Embryonic facial prominence (tissue), 1 donor: ENCODE measurements around the gene PRR14L.
"Not testable (repeated sequence)": the region's sequence is repeated elsewhere in the genome, so short reads cannot be mapped to it uniquely, and the experiment has no call there.

ENCODE experiments used
- DNase-seq: peaks from one replicate; pipeline ENCODE4 v3.0.0-alpha.2; 2016; ENCODE audit errors: extremely low spot score

The PRR14L gene

GRCh38 chr22:31740314-31740713 is 9.6 kb downstream of the PRR14L start:
- DNase-seq = not testable (repeated sequence)

- no peak for DNase-seq
Measured at GRCh38 chr22:31739795-31740201, 10.1 kb downstream of the PRR14L start.

- no peak for DNase-seq
Measured at GRCh38 chr22:31738566-31738965, 11.4 kb downstream of the PRR14L start.

- DNase-seq = no peak
Measured at GRCh38 chr22:31737932-31738331, 12.0 kb downstream of the PRR14L start.

- DNase-seq = no peak
Measured at GRCh38 chr22:31736458-31736857, 13.5 kb downstream of the PRR14L start.

GRCh38 chr22:31734512-31734911 is 15.4 kb downstream of the PRR14L start:
- DNase-seq = no peak

GRCh38 chr22:31733580-31734079 is 16.3 kb downstream of the PRR14L start:
- no peak for DNase-seq

GRCh38 chr22:31732089-31732829 is 17.7 kb downstream of the PRR14L start:
- no peak for DNase-seq

GRCh38 chr22:31730344-31730711 is 19.6 kb downstream of the PRR14L start:
- no peak for DNase-seq

GRCh38 chr22:31728857-31729256 is 21.1 kb downstream of the PRR14L start:
- DNase-seq = no peak

GRCh38 chr22:31726692-31727091 is 23.2 kb downstream of the PRR14L start:
- no peak for DNase-seq

- DNase-seq = no peak
Measured at GRCh38 chr22:31723723-31724122, 26.2 kb downstream of the PRR14L start.

- DNase-seq = no peak
Measured at GRCh38 chr22:31719850-31720471, 30.0 kb downstream of the PRR14L start.

GRCh38 chr22:31715147-31715778 is 34.7 kb downstream of the PRR14L start:
- no peak for DNase-seq

- DNase-seq = not testable (repeated sequence)
Measured at GRCh38 chr22:31711226-31711625, 38.7 kb downstream of the PRR14L start.

- DNase-seq = no peak
Measured at GRCh38 chr22:31707519-31707918, 42.4 kb downstream of the PRR14L start.

- no peak for DNase-seq
Measured at GRCh38 chr22:31695423-31695822, 54.5 kb downstream of the PRR14L start.

GRCh38 chr22:31694046-31694445 is 55.9 kb downstream of the PRR14L start:
- DNase-seq = not testable (repeated sequence)

GRCh38 chr22:31692186-31692886 is 57.6 kb downstream of the PRR14L start:
- DNase-seq = no peak

- DNase-seq = no peak
Measured at GRCh38 chr22:31691408-31691807, 58.5 kb downstream of the PRR14L start.

GRCh38 chr22:31683181-31684105 is 66.5 kb downstream of the PRR14L start:
- DNase-seq = no peak
